Cerebellar nuclear complex (tissue), 1 donor: ENCODE data around the gene ME1.
"Not testable (repeated sequence)": the region's sequence is repeated elsewhere in the genome, so short reads cannot be mapped to it uniquely, and the experiment has no call there.

Source experiments
- DNase-seq, 2 experiments: peaks; one replicate each; lab custom pipeline; 2025; lab: John Stamatoyannopoulos, UW

Gene ME1

GRCh38 chr6:83352424-83353061 lies 78.3 kb downstream of the ME1 start:
- DNase-seq: no peak

- no peak for DNase-seq
These were observed 87.7 kb downstream of the ME1 start for GRCh38 chr6:83343121-83343520.

DNA sequence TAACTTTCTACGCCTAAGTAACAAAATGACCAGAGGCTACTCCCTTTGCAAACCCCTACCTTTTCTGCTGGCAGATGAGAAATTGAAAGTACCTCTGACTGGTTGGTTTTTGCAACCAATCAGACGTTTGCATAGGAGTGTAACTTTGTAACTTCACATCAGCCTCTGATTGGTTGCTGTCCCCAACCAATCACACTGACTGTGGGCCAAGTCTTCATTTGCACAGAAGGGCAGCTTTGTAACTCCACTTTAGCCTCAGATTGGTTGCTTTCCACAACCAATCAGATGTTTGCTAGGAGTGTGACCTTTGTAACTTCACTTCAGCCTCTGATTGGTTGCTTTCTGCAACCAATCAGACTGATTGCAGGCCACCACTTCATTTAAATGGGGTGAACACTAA lies 89.1 kb downstream of the ME1 start:
- DNase-seq: no peak

- not testable (repeated sequence) for DNase-seq
These were observed 96.9 kb downstream of the ME1 start for GRCh38 chr6:83333916-83334315.

- DNase-seq: no peak
These were observed 97.4 kb downstream of the ME1 start for GRCh38 chr6:83333500-83333899.

DNA sequence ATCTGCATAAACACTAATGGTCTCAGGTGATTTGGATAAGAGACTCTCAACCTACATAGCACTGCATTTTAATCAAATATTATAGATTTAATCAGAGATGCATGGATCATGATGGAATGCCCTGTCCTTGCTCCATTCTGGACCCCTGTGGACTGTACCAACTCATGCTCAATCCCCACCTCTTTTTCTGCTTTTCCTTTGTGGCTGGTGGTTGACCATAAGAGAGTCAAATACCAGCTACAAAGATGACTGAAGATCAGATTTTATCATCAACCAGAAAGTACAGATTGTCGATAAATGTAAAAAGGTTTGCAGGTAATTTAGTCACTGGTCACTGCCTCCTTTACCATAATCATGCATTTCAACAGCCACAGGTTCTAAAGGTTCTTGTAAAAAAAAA lies 116.2 kb downstream of the ME1 start:
- no peak for DNase-seq

- DNase-seq: no peak
These were observed 117.0 kb downstream of the ME1 start for GRCh38 chr6:83313882-83314281.

GRCh38 chr6:83311231-83311630 lies 119.6 kb downstream of the ME1 start:
- no peak for DNase-seq

GRCh38 chr6:83310046-83310445 lies 120.8 kb downstream of the ME1 start:
- DNase-seq: no peak

DNA sequence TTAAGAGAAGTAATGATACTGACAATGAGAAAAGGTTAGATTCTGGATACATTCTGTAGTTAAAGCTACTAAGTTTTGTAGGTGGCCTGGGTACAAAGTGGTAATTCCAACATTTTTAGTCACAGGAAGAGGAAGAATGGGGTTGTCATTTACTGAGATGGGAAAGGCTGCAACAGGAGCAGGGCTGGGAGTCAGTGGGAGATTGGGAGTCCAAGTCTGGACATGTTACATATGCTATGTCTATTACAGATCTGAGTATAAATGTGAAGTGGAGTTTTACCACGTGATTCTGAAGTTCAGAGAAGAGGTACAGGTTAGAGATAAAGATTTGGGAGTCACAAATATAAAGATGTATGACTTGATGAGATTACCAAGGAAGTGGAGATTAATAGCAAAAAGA lies 121.5 kb downstream of the ME1 start:
- DNase-seq: no peak

GRCh38 chr6:83308833-83309232 lies 122.0 kb downstream of the ME1 start:
- no peak for DNase-seq

DNA sequence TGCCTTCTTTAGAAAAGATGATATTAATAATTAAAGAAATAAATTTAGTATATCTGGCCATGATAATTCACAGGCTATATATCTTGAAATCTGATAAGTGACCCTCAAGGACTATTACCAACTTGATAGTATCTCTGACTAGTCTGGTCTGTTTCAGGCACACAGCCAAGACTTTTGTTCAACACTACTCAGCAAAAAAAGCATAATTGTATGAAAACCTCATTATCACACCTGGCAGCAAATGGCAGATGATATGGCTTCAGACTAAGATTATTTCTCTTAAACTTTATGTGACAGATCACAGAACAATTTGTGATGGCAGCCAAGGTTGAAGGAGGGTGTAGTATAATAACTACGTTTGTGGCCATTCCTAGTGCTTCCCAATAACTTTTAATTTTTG lies 123.0 kb downstream of the ME1 start:
- DNase-seq: no peak

GRCh38 chr6:83303426-83303825 lies 127.4 kb downstream of the ME1 start:
- no peak for DNase-seq

DNA sequence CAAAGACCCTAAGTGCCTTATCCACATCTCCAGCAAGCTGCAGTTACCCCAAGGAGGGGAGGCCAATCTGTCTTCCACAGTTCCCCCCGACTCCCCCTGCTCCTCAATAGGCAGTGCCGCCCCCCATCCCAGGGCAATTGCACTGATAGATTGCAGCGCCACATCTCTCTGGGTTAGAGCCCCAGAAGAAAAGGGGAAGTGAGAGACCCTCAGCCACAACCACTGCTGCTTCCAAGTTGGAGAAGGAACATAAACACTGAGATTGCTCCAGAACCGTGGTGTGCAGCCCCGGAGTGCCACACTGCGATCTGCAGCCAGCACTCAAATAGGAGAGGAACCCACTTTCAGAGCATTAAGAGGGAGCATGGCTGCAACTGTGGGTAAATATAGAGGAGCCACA lies 136.2 kb downstream of the ME1 start:
- no peak for DNase-seq

DNA sequence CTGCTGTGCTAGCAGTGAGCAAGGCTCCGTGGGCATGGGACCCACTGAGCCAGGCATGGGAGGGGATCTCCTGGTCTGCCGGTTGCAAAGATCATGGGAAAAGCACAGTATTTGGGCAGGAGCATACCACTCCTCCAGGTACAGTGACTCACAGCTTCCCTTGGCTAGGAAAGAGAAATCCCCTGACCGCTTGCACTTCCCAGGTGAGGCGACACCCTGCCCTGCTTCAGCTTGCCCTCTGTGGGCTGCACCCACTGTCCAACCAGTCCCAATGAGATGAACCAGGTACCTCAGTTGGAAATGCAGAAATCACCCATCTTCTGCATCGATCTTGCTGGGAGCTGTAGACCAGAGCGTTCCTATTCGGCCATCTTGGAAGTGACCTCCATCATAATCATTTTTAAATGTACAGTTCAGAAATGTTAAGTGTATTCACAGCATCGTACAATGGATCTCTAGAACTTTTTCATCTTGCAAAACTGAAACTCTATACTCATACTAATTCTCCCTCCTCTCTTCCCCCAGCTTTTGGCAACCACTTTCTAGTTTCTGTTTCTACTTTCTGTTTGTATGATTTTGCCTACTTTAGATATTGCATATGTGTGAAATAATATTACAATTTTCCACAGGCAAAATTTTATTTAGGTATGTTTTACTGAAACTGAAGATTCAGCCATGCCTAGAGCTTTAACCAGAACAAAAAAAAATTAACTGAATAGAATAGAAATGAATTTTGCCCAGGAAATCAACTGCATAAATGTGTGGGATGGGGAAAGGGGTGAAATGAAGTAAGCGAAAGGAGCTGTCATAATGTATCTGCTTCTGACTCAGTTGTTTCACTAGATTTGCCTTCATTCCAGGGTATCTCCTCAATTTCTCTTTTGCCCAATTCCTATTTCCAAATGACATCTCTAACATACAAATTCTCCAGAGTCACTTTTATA lies 137.7 kb downstream of the ME1 start:
- no peak for DNase-seq

DNA sequence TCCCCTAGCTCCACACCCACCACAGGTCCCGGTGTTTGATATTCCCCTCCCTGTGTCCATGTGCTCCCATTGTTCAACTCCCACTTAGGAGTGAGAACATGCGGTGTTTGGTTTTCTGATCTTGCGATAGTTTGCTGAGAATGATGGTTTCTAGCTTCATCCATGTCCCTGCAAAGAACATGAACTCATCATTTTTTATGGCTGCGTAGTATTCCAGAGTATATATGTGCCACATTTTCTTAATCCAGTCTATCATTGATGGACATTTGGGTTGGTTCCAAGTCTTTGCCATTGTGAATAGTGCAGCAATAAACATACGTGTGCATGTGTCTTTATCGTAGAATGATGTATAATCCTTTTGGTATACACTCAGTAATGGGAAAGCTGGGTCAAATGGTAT lies 143.6 kb downstream of the ME1 start:
- not testable (repeated sequence) for DNase-seq

DNA sequence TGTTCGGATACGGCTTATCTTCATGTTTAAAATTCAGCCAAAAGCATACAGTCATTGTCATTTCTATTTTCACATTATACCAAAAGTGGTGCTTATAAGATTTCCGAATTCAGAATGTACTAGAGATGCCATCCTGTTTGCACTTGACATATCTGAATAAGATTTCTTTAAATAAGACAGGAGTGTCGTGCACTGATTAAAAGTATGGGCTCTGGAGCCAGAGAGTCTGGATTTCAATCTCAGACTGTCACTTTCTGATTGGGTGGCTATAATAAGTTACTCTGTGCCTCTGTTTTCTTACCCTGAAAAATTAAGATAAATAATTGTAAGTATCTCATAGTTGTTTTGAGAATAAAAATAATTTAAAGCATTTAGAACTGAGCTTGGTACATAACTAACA lies 144.9 kb downstream of the ME1 start:
- DNase-seq: no peak

DNA sequence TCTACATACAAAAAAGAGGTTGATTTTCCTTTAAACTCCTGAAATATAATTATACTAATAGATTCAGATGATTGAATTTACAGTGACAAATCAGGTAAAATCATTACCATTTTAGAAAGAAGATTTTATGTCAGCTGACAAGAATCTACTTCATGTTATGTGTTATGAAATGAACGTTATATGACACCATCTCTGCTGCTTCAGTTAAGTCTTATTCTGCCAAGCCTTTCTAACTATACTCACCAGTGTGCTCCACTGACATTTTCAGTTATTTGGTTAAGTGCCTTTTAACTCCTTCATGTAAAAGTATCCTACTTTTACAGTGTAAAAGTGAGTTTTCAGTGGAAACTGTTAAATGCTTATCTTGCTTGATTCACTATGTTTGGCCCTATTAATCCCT lies 157.3 kb downstream of the ME1 start:
- no peak for DNase-seq

- DNase-seq: no peak
These were observed 159.7 kb downstream of the ME1 start for GRCh38 chr6:83270971-83271719.

GRCh38 chr6:83265384-83265783 lies 165.5 kb downstream of the ME1 start:
- no peak for DNase-seq

DNA sequence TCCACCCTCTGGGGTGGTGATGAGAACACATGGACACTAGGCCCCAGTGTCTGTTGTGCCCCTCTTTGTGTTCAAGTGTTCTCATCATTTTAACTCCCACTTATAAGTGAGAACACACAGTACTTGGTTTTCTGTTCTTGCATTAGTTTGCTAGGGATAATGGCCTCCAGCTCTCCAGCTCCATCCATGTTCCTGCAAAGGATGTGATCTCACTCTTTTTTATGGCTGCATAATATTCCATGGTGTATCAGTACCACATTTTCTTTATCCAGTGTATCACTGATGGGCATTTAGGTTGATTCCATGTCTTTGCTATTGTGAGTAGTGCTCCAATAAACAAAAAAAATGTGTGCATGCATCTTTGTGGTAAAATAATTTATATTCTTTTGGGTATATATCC lies 170.3 kb downstream of the ME1 start:
- no peak for DNase-seq

DNA sequence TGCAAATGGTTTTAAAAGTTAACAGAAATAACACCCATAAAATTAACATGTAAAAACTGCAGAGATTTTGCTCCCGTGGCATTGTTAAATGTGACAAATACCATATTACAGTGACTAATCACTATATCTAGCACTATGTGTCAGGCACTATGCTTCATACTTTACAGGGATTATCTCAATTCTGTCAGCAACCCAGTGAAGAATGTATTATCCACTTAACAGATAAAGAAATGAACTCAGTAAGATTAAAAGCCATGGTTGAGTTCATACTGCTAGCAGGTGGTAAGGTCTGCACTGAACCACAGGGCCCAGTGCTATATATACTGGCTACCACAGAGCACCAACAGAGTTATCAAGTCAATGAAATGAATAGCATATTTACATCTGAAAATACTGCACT lies 172.3 kb downstream of the ME1 start:
- DNase-seq: no peak

GRCh38 chr6:83257791-83258190 lies 173.1 kb downstream of the ME1 start:
- DNase-seq: no peak
